ENCODE data around the gene PLXNB3.
"Not testable (repeated sequence)": the region's sequence is repeated elsewhere in the genome, so short reads cannot be mapped to it uniquely, and the experiment has no call there.

PLXNB3 gene

GRCh38 chrX:153813161-153813560 is 49.1 kb downstream of the PLXNB3 start:
- TF ChIP-seq CTCF (IDR thresholded peaks at IDR 0.05) = no peak
- Histone ChIP-seq H3K4me3 (ENCODE audit: low read depth, low read length) (no peak overlapping the region), H3K27me3 (ENCODE audit: control insufficient read depth, insufficient read depth, low read length) (no peaks in the 10 kb centered on the region), H3K9me3 (ENCODE audit: control insufficient read depth, low read length) (no peaks in the 10 kb centered on the region), H3K4me1 (no peaks in the 10 kb centered on the region), H2AFZ (no peak overlapping the region), H3K79me2 (no peaks in the 10 kb centered on the region), H3K4me2 (ENCODE audit: low read length) (no peak overlapping the region), H3K27ac (no peak overlapping the region), H3K9ac (no peak overlapping the region), H3K36me3 (ENCODE audit: control insufficient read depth, insufficient read depth, low read length) (no peaks in the 10 kb centered on the region)

GRCh38 chrX:153814591-153815315 is 50.7 kb downstream of the PLXNB3 start:
- Histone ChIP-seq H3K27ac (no peak overlapping the region), H3K4me3 (ENCODE audit: low read depth, low read length) (no peak overlapping the region), H3K27me3 (ENCODE audit: control insufficient read depth, insufficient read depth, low read length) (no peaks in the 10 kb centered on the region)

GRCh38 chrX:153816831-153817690 is 53.0 kb downstream of the PLXNB3 start:
- Histone ChIP-seq H3K4me1 (no peaks in the 10 kb centered on the region), H3K9ac (no peak overlapping the region), H3K36me3 (ENCODE audit: control insufficient read depth, insufficient read depth, low read length) (no peaks in the 10 kb centered on the region), H3K27ac (no peak overlapping the region), H3K27me3 (ENCODE audit: control insufficient read depth, insufficient read depth, low read length) (no peaks in the 10 kb centered on the region), H2AFZ (no peak overlapping the region), H3K4me3 (ENCODE audit: low read depth, low read length) (no peak overlapping the region), H3K4me2 (ENCODE audit: low read length) (no peak overlapping the region), H3K9me3 (ENCODE audit: control insufficient read depth, low read length) (no peaks in the 10 kb centered on the region), H3K79me2 (no peaks in the 10 kb centered on the region)
- TF ChIP-seq CTCF (IDR thresholded peaks at IDR 0.05) = no peak

More at GRCh38 chrX:153814591-153815315, 50.7 kb downstream of the PLXNB3 start:
- no peak overlapping the region for H3K4me2 ChIP-seq (ENCODE audit: low read length)
- no peak overlapping the region for H2AFZ ChIP-seq
- H3K9me3 ChIP-seq (ENCODE audit: control insufficient read depth, low read length) = no peaks in the 10 kb centered on the region
- no peaks in the 10 kb centered on the region for H3K36me3 ChIP-seq (ENCODE audit: control insufficient read depth, insufficient read depth, low read length)
- no peak for TF ChIP-seq CTCF (IDR thresholded peaks at IDR 0.05)
- H3K4me1 ChIP-seq = no peaks in the 10 kb centered on the region
- no peak overlapping the region for H3K9ac ChIP-seq
- no peaks in the 10 kb centered on the region for H3K79me2 ChIP-seq

- not testable (repeated sequence) for H3K9ac ChIP-seq; H3K4me3 ChIP-seq (ENCODE audit: low read depth, low read length); H3K4me1 ChIP-seq; H3K4me2 ChIP-seq (ENCODE audit: low read length); H3K9me3 ChIP-seq (ENCODE audit: control insufficient read depth, low read length); H3K36me3 ChIP-seq (ENCODE audit: control insufficient read depth, insufficient read depth, low read length); H2AFZ ChIP-seq; H3K27me3 ChIP-seq (ENCODE audit: control insufficient read depth, insufficient read depth, low read length); H3K79me2 ChIP-seq; H3K27ac ChIP-seq
These were observed 54.0 kb downstream of the PLXNB3 start for GRCh38 chrX:153818064-153818463.

- Histone ChIP-seq H3K9me3 (ENCODE audit: control insufficient read depth, low read length) (no peaks in the 10 kb centered on the region), H3K4me2 (ENCODE audit: low read length) (peak overlapping the region; percentile 51), H3K4me3 (ENCODE audit: low read depth, low read length) (peak overlapping the region; percentile 16), H3K27me3 (ENCODE audit: control insufficient read depth, insufficient read depth, low read length) (no peaks in the 10 kb centered on the region), H3K79me2 (no peaks in the 10 kb centered on the region), H3K4me1 (no peaks in the 10 kb centered on the region), H3K27ac (no peak overlapping the region), H3K36me3 (ENCODE audit: control insufficient read depth, insufficient read depth, low read length) (no peaks in the 10 kb centered on the region), H3K9ac (no peak overlapping the region), H2AFZ (peak overlapping the region; percentile 66)
- TF ChIP-seq CTCF (IDR thresholded peaks at IDR 0.05) = no peak
These were observed 54.7 kb downstream of the PLXNB3 start for GRCh38 chrX:153818571-153819383.

Data from parathyroid adenoma (tissue), 2 donors.